H9 (cell line): ENCODE data around the gene ATP8A2. TPM values are rescaled to one million over a fixed set of nuclear protein-coding genes. Genes with fewer than 3 reads are reported as not detected.

Experiments used
- DNase-seq: peaks from one replicate; pipeline ENCODE4 v3.0.0-alpha.2; 2017
- H2AFZ ChIP-seq: one replicate; pipeline ENCODE4 v1.6.1; 2013; ENCODE audit warnings: mild to moderate bottlenecking, low read length, control low read depth, moderate library complexity
- H2AK5ac ChIP-seq: 2 replicates; pipeline ENCODE4 v1.6.1; 2013; ENCODE audit warnings: low read length, control low read depth, mixed read lengths; ENCODE audit not compliant: insufficient read length
- H2BK120ac ChIP-seq: one replicate; pipeline ENCODE4 v1.6.1; 2013; ENCODE audit warnings: low read depth, mild to moderate bottlenecking, low read length, control low read depth, inconsistent platforms; ENCODE audit not compliant: poor library complexity, severe bottlenecking
- H2BK12ac ChIP-seq: 2 replicates; pipeline ENCODE4 v1.6.1; 2013; ENCODE audit warnings: low read length, control low read depth, mixed read lengths, low read depth; ENCODE audit not compliant: insufficient read length
- H2BK15ac ChIP-seq: 2 replicates; pipeline ENCODE4 v1.6.1; 2013; ENCODE audit warnings: low read depth, low read length, control low read depth
- H2BK20ac ChIP-seq: one replicate; pipeline ENCODE4 v1.6.1; 2013; ENCODE audit warnings: low read depth, mild to moderate bottlenecking, low read length, control low read depth, inconsistent platforms; ENCODE audit not compliant: poor library complexity, severe bottlenecking
- H2BK5ac ChIP-seq: 2 replicates; pipeline ENCODE4 v1.6.1; 2013; ENCODE audit warnings: low read length, control low read depth, mixed read lengths; ENCODE audit not compliant: insufficient read length
- H3K14ac ChIP-seq: 2 replicates; pipeline ENCODE4 v1.6.1; 2013; ENCODE audit warnings: low read length, control low read depth; ENCODE audit not compliant: insufficient read depth
- H3K18ac ChIP-seq: 2 replicates; pipeline ENCODE4 v1.6.1; 2013; ENCODE audit warnings: low read depth, mild to moderate bottlenecking, mixed read lengths, low read length, control low read depth; ENCODE audit not compliant: insufficient read length
- H3K23ac ChIP-seq: 2 replicates; pipeline ENCODE4 v1.6.1; 2013; ENCODE audit warnings: low read length, control low read depth, mixed read lengths, low read depth; ENCODE audit not compliant: insufficient read length
- H3K23me2 ChIP-seq: 2 replicates; pipeline ENCODE4 v1.6.1; 2013; ENCODE audit warnings: low read depth, mild to moderate bottlenecking, mixed read lengths, low read length, control low read depth; ENCODE audit not compliant: insufficient read length, poor library complexity, severe bottlenecking
- H3K27ac ChIP-seq: 2 replicates; pipeline ENCODE4 v1.5.1; 2013; ENCODE audit warnings: low read length, control low read depth, mixed read lengths, low read depth; ENCODE audit not compliant: insufficient read length
- H3K27me3 ChIP-seq: 2 replicates; pipeline ENCODE4 v1.6.1; 2013; ENCODE audit warnings: low read length, control low read depth, inconsistent platforms; ENCODE audit not compliant: insufficient read depth
- H3K4ac ChIP-seq: 2 replicates; pipeline ENCODE4 v1.6.1; 2013; ENCODE audit warnings: low read depth, mild to moderate bottlenecking, control low read depth, inconsistent platforms, low read length, moderate library complexity
- H3K4me1 ChIP-seq: 2 replicates; pipeline ENCODE4 v1.6.1; 2013; ENCODE audit warnings: low read length, control low read depth, inconsistent platforms; ENCODE audit not compliant: insufficient read depth
- H3K4me2 ChIP-seq: 2 replicates; pipeline ENCODE4 v1.6.1; 2013; ENCODE audit warnings: low read length, control low read depth, mixed read lengths; ENCODE audit not compliant: insufficient read length, insufficient read depth
- H3K56ac ChIP-seq: 2 replicates; pipeline ENCODE4 v1.6.1; 2013; ENCODE audit warnings: low read depth, mild to moderate bottlenecking, mixed read lengths, low read length, control low read depth; ENCODE audit not compliant: insufficient read length
- H3K79me1 ChIP-seq: 2 replicates; pipeline ENCODE4 v1.6.1; 2013; ENCODE audit warnings: low read depth, mild to moderate bottlenecking, moderate library complexity, low read length, control low read depth, inconsistent platforms; ENCODE audit not compliant: insufficient read depth, poor library complexity, severe bottlenecking
- H3K79me2 ChIP-seq: 2 replicates; pipeline ENCODE4 v1.6.1; 2013; ENCODE audit warnings: low read length, control low read depth, inconsistent platforms; ENCODE audit not compliant: insufficient read depth
- H3K9ac ChIP-seq: 2 replicates; pipeline ENCODE4 v1.6.1; 2013; ENCODE audit warnings: low read length, control low read depth, mixed read lengths; ENCODE audit not compliant: insufficient read length; ENCODE audit errors: extremely low read depth
- H3K9me3 ChIP-seq: one replicate; pipeline ENCODE4 v1.6.1; 2013; ENCODE audit warnings: low read depth, low read length, inconsistent platforms; ENCODE audit not compliant: control insufficient read depth
- H3T11ph ChIP-seq: one replicate; pipeline ENCODE4 v1.6.1; 2013; ENCODE audit warnings: mild to moderate bottlenecking, low read length, control low read depth, inconsistent platforms
- H4K20me1 ChIP-seq: one replicate; pipeline ENCODE4 v1.6.1; 2013; ENCODE audit not compliant: control insufficient read depth, insufficient read length, insufficient read depth
- H4K5ac ChIP-seq: 2 replicates; pipeline ENCODE4 v1.6.1; 2013; ENCODE audit warnings: low read depth, mild to moderate bottlenecking, mixed read lengths, low read length, control low read depth; ENCODE audit not compliant: insufficient read length
- H4K8ac ChIP-seq: replicated peaks from 2 replicates; pipeline ENCODE4 v1.6.1; 2013; ENCODE audit warnings: low read length, control low read depth, mixed read lengths, low read depth; ENCODE audit not compliant: insufficient read length
- H4K91ac ChIP-seq: 2 replicates; pipeline ENCODE4 v1.6.1; 2013; ENCODE audit warnings: low read depth, mild to moderate bottlenecking, moderate library complexity, mixed read lengths, low read length, control low read depth; ENCODE audit not compliant: insufficient read length
- H3K27ac Mint-ChIP-seq, 3 experiments: 2 replicates in 2 of 3; 3 replicates in 1 of 3; pipeline ENCODE4 v1.8.0; 2020 to 2021; ENCODE audit warnings: mixed read lengths in 3 of 3, mild to moderate bottlenecking in 1 of 3, moderate library complexity in 1 of 3
- H3K27me3 Mint-ChIP-seq: 2 replicates; pipeline ENCODE4 v1.8.0; 2021; ENCODE audit warnings: low read depth, mild to moderate bottlenecking, moderate library complexity, mixed read lengths
- H3K36me3 Mint-ChIP-seq, 3 experiments: 2 replicates in 2 of 3; 3 replicates in 1 of 3; pipeline ENCODE4 v1.8.0; 2020 to 2021; ENCODE audit warnings: low read depth in 3 of 3, mixed read lengths in 3 of 3; ENCODE audit not compliant: insufficient read depth in 1 of 3
- H3K4me1 Mint-ChIP-seq, 2 experiments: 2 replicates each; pipeline ENCODE4 v1.8.0; 2020; ENCODE audit warnings: mixed read lengths in 2 of 2
- H3K4me3 Mint-ChIP-seq, 2 experiments: 2 replicates in 1 of 2; 3 replicates in 1 of 2; pipeline ENCODE4 v1.8.0; 2020 to 2021; ENCODE audit warnings: mild to moderate bottlenecking in 2 of 2, mixed read lengths in 2 of 2, moderate library complexity in 1 of 2
- H3K9me3 Mint-ChIP-seq, 2 experiments: 2 replicates in 1 of 2; 3 replicates in 1 of 2; pipeline ENCODE4 v1.8.0; 2020; ENCODE audit warnings: mild to moderate bottlenecking in 2 of 2, mixed read lengths in 2 of 2, moderate library complexity in 1 of 2
- CTCF ChIP-seq: fragments of 200-600 bp; sonication (generic); conservative IDR thresholded peaks from 3 replicates; pipeline ENCODE4 v1.8.0; 2021; ENCODE audit warnings: antibody characterized with exemption, mild to moderate bottlenecking
- WGBS: extraction: QIAGEN DNeasy Blood & Tissue Kit; methylation state at CpG from one replicate; pipeline ENCODE4 v1.1.7; 2013; ENCODE audit warnings: missing lambda C conversion rate, low lambda C conversion rate, mixed read lengths; ENCODE audit not compliant: insufficient read length; ENCODE audit errors: extremely low coverage; 5-methylcytosine and 5-hydroxymethylcytosine counted together
- total RNA-seq: library from RNA; stranded (reverse); gene quantifications from 2 replicates; pipeline ENCODE4 v1.2.1, GENCODE V29; 2021

Gene ATP8A2
- total RNA-seq, 1 experiment from 2014 or later, result 18.2 TPM

GRCh38 chr13:25816239-25816638 is 444.5 kb downstream of the ATP8A2 start:
- no peak overlapping the region for H4K91ac ChIP-seq
- no peak for TF ChIP-seq CTCF

More at GRCh38 chr13:25816239-25816638, 444.5 kb downstream of the ATP8A2 start:
- Histone ChIP-seq H2BK20ac (no peak overlapping the region), H3K9ac (no peak overlapping the region), H2BK120ac (no peak overlapping the region), H3K23ac (no peak overlapping the region), H2AFZ (no peak overlapping the region), H2BK12ac (no peak overlapping the region), H2BK5ac (no peak overlapping the region), H4K20me1 (no peaks in the 10 kb centered on the region), H3K56ac (no peak overlapping the region), H3K79me1 (no peaks in the 10 kb centered on the region), H4K5ac (no peak overlapping the region), H3K14ac (no peak overlapping the region), H4K8ac (no peak overlapping the region), H2BK15ac (no peak overlapping the region), H3T11ph (no peak overlapping the region), H3K79me2 (no peaks in the 10 kb centered on the region), H3K27ac (no peak overlapping the region), H3K9me3 (no peaks in the 10 kb centered on the region), H3K23me2 (no peaks in the 10 kb centered on the region), H3K18ac (no peak overlapping the region), H3K4me1 (no peaks in the 10 kb centered on the region), H2AK5ac (no peak overlapping the region), H3K4ac (no peak overlapping the region), H3K27me3 (no peaks in the 10 kb centered on the region), H3K4me2 (no peak overlapping the region)
- Mint-ChIP-seq H3K27me3 (no peaks in the 10 kb centered on the region), H3K4me1 (peaks cover 6 to 7% of the 10 kb centered on the region in 2 experiments), H3K9me3 (peaks cover 5 to 6% of the 10 kb centered on the region in 2 experiments), H3K27ac (no peak overlapping the region; a peak in 1 of 7 replicates), H3K4me3 (no peak overlapping the region), H3K36me3 (peaks cover 5 to 6% (median 6%) of the 10 kb centered on the region in 3 experiments; a peak in 5 of 7 replicates)
- DNase-seq, result no peak
- WGBS, result no CpG with 5 or more reads among the region's 4 CpGs
